Activated CD8-positive, alpha-beta T cell treated with anti-CD3 and anti-CD28 coated beads, Interleukin-2, amount 10 ng/mL, durations not matched to agents 7 days and 5 days (primary cell): ENCODE data around the gene FBXL15. TPM values are rescaled to one million over a fixed set of nuclear protein-coding genes. Genes with fewer than 3 reads are reported as not detected.

ENCODE experiments used
- ATAC-seq: fragments of 150-1000 bp; cut with Tn5 transposase; one replicate; pipeline ENCODE4 v1.10.0; 2021; ENCODE audit warnings: moderate library complexity
- CTCF ChIA-PET: fragments of 350-600 bp; sonication (Branson Sonifier 250); formaldehyde crosslinking; loops from one replicate; lab custom pipeline; 2021; ENCODE audit warnings: antibody characterized with exemption; lab: Charles Lee
- POLR2A ChIA-PET: fragments of 350-600 bp; sonication (Branson Sonifier 250); formaldehyde crosslinking; loops from one replicate; lab custom pipeline; 2021; ENCODE audit warnings: antibody characterized with exemption; lab: Charles Lee
- DNase-seq: peaks from one replicate; pipeline ENCODE4 v3.0.0-alpha.2; 2020
- H3K27ac Mint-ChIP-seq: one replicate; pipeline ENCODE4 v1.8.0; 2021; ENCODE audit warnings: mild to moderate bottlenecking, mixed read lengths
- H3K27me3 Mint-ChIP-seq: one replicate; pipeline ENCODE4 v1.8.0; 2021; ENCODE audit warnings: low read depth, mixed read lengths
- H3K36me3 Mint-ChIP-seq: one replicate; pipeline ENCODE4 v1.8.0; 2021; ENCODE audit warnings: low read depth, mixed read lengths
- H3K4me1 Mint-ChIP-seq: one replicate; pipeline ENCODE4 v1.8.0; 2021; ENCODE audit warnings: low read depth, mixed read lengths
- H3K4me3 Mint-ChIP-seq: one replicate; pipeline ENCODE4 v1.8.0; 2021; ENCODE audit warnings: mild to moderate bottlenecking, mixed read lengths
- H3K9me3 Mint-ChIP-seq: one replicate; pipeline ENCODE4 v1.8.0; 2022; ENCODE audit warnings: mixed read lengths; ENCODE audit not compliant: insufficient read depth
- total RNA-seq, 2 experiments: library from RNA; stranded (reverse); gene quantifications; one replicate each; pipeline ENCODE4 v1.2.3, GENCODE V29; 2021

FBXL15 gene
- total RNA-seq, 2 experiments from 2014 or later = 12.7 to 13.8 TPM

- peak; percentile 48 for DNase-seq
- H3K9me3 Mint-ChIP-seq = no peaks in the 10 kb centered on the region
- peaks cover 42% of the 10 kb centered on the region for H3K4me1 Mint-ChIP-seq
- H3K4me3 Mint-ChIP-seq = peak overlapping the region; percentile 94
- peak overlapping the region; percentile 93 for H3K27ac Mint-ChIP-seq
- ChIA-PET CTCF (interaction anchor here (0.7 to 4.8 kb wide), 14 partner anchors 9 to 191 kb away, joined by 3 to 52 read pairs (median 12); partner anchors contain the start of genes C10orf95, CUEDC2, NFKB2 and SUFU), POLR2A (interaction anchor here (0.6 to 5.6 kb wide), 10 partner anchors 10 to 81 kb away, joined by 3 to 75 read pairs (median 6); partner anchors contain the start of genes ACTR1A, C10orf95, CUEDC2 and NFKB2)
- peak; percentile 12 for ATAC-seq
- peaks cover 14% of the 10 kb centered on the region for H3K27me3 Mint-ChIP-seq
- H3K36me3 Mint-ChIP-seq = peaks cover 15% of the 10 kb centered on the region
These were observed 1.3 kb downstream of the FBXL15 start for GRCh38 chr10:102421757-102422512.

DNA sequence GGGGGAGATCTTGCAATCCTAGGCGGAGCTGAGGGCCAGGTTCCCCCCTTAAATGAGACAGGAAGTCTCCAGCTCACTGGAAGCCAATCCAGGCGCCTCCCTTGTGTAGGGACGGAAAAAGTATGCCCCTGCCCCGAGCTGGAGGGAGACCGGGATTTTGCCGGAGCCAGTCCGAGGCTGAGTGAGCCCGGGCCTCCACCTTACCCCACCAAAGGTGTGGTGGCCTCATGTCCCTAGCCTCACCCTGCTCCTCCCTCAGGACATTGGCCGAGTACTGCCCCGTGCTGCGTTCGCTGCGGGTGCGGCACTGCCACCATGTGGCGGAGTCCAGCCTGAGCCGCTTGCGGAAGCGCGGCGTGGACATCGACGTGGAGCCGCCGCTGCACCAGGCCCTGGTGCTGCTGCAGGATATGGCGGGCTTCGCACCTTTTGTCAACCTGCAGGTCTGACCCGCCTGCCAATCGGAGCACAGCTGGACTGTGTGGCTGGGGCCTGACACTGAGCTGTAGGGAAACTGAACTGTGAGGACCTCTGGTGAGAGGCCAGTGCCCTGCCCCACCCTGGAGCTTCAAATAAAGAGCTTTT is 2.0 kb downstream of the FBXL15 start:
- Mint-ChIP-seq H3K27me3 (peaks cover 12% of the 10 kb centered on the region), H3K4me3 (peak overlapping the region; percentile 94), H3K27ac (peak overlapping the region; percentile 73), H3K36me3 (peaks cover 15% of the 10 kb centered on the region), H3K9me3 (no peaks in the 10 kb centered on the region), H3K4me1 (peaks cover 42% of the 10 kb centered on the region)
- POLR2A ChIA-PET = interaction anchor here (0.8 to 5.6 kb wide), 7 partner anchors 12 to 80 kb away, joined by 3 to 75 read pairs (median 4); partner anchors contain the start of genes ACTR1A, C10orf95, CUEDC2 and NFKB2
- ATAC-seq (peak; percentile 3), DNase-seq (peak; percentile 63)
- CTCF ChIA-PET = interaction anchor here (0.6 to 4.8 kb wide), 17 partner anchors 9 to 192 kb away, joined by 3 to 52 read pairs (median 7); partner anchors contain the start of genes C10orf95, CUEDC2, NFKB2 and SUFU

DNA sequence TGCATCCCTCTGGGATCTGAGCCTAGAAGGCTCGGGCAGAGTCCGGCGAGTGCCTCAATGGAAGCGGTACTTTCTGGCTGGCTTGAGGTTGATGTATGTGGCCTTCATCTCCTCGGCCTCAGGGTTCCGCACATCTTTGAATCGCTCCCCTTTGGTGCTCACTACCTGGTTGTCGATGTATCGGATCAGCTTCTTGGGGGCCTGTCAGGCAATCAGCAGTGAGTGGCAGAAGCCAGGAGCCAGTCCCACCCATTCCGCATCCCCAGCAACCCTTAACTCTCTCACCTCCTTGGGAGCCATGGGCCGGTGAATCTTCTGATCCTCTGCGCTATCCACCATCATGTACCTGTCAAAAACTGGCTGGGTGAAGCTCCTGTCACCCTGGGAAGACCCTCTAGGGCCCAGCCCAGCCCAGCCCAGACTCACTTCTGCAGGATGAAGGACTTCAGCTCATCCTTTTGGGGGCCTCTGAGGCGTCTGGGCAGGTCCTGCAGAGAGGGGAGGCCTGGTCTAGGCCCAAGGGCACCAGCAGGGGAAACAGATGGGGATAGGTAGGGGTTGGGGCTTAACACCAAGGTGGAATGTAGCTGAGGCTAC is 2.8 kb downstream of the FBXL15 start:
- DNase-seq (no peak), ATAC-seq (no peak)
- ChIA-PET POLR2A (interaction anchor here (1.6 to 5.6 kb wide), 4 partner anchors 11 to 27 kb away, joined by 4 to 75 read pairs (median 47); partner anchors contain the start of genes C10orf95, CUEDC2 and NFKB2), CTCF (interaction anchor here (0.6 to 4.8 kb wide), 13 partner anchors 9 to 254 kb away, joined by 3 to 52 read pairs (median 16); partner anchors contain the start of genes C10orf95, CUEDC2, NFKB2 and SUFU)
- Mint-ChIP-seq H3K4me3 (no peak overlapping the region), H3K27ac (peak overlapping the region; percentile 34), H3K27me3 (peaks cover 5% of the 10 kb centered on the region), H3K9me3 (no peaks in the 10 kb centered on the region), H3K36me3 (peaks cover 15% of the 10 kb centered on the region), H3K4me1 (peaks cover 41% of the 10 kb centered on the region)

DNA sequence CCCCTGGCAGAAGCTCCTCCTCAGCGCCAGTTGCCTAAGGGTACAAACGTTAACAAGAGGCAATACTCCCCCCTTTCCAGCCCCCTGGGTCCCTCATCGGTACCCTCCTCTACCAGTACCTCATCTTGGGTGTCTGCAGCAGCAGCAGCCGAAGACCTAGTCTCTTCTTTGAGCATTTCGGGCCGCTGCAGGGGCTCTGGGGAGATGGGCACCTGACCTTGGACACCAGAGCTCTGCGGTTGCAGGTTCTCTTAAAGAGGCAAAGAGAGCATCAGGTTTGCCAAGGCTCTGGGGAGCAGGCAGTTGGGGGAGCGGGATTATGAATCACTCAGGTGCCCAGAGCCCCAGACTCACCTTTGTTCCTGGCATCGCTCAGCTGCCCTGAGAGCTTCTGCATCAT is 3.5 kb downstream of the FBXL15 start:
- H3K36me3 Mint-ChIP-seq = peaks cover 15% of the 10 kb centered on the region
- CTCF ChIA-PET = interaction anchor here (0.8 to 4.8 kb wide), 5 partner anchors 21 to 254 kb away, joined by 3 to 52 read pairs (median 3); no protein-coding TSS in a partner anchor
- ATAC-seq = no peak
- H3K4me1 Mint-ChIP-seq = peaks cover 36% of the 10 kb centered on the region
- H3K9me3 Mint-ChIP-seq = no peaks in the 10 kb centered on the region
- no peak for DNase-seq
- POLR2A ChIA-PET = interaction anchor here (1.6 to 5.6 kb wide), 4 partner anchors 10 to 27 kb away, joined by 4 to 75 read pairs (median 47); partner anchors contain the start of genes C10orf95, CUEDC2 and NFKB2
- H3K27me3 Mint-ChIP-seq = peaks cover 1% of the 10 kb centered on the region
- no peak overlapping the region for H3K4me3 Mint-ChIP-seq
- no peak overlapping the region for H3K27ac Mint-ChIP-seq

DNA sequence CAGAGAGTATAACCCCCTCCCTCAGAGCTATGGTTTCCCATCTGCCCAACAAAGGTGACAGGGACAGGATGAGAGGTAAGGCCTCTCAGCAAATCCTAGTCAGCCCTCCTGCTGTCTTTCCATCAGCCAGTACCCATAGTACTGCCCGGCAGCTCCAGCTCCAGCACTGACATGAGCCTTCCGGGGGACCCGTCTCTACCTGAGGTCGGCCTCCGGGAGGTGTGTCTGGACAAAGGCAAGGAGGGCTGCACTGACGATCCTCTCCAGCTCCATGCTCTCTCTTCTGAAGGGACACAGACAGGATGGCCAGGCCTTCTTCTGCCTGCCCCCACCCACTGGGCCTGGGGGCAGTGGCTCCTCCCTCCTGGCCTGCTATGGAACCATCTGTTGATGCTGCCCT is 4.3 kb downstream of the FBXL15 start:
- DNase-seq = no peak
- no peak overlapping the region for H3K27ac Mint-ChIP-seq
- no peak for ATAC-seq
- no peaks in the 10 kb centered on the region for H3K27me3 Mint-ChIP-seq
- H3K4me1 Mint-ChIP-seq = peaks cover 28% of the 10 kb centered on the region
- CTCF ChIA-PET = interaction anchor here (0.8 to 1.1 kb wide), 4 partner anchors 21 to 194 kb away, joined by 3 read pairs; no protein-coding TSS in a partner anchor
- no peak overlapping the region for H3K4me3 Mint-ChIP-seq
- H3K9me3 Mint-ChIP-seq = no peaks in the 10 kb centered on the region
- H3K36me3 Mint-ChIP-seq = peaks cover 15% of the 10 kb centered on the region
- POLR2A ChIA-PET = interaction anchor here (5.6 kb wide), 1 partner anchor 28 kb away, joined by 68 read pairs; the partner anchor contains the start of gene NFKB2

DNA sequence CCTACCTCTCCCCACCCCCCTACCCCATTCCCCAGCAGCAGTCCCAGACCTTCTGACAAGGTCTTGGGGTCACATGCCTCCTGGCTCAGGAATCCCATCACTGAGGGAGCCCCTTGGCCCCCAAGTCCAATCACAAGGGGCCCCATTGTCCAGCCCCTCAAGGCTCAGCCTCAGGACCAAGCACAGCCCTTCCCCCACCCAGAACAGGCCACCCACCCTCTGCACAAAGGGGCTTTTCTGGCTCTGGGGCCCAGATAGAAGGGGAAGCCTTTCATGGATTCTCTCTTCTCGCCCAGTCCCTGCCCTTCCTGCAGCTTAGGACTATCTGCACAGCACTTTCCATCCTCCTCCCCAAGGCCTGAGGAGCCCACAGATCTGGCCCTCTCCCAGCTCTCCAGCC is 4.8 kb downstream of the FBXL15 start:
- Mint-ChIP-seq H3K36me3 (peaks cover 15% of the 10 kb centered on the region), H3K4me1 (peaks cover 23% of the 10 kb centered on the region), H3K9me3 (no peaks in the 10 kb centered on the region), H3K27me3 (no peaks in the 10 kb centered on the region), H3K4me3 (no peak overlapping the region), H3K27ac (no peak overlapping the region)
- ChIA-PET POLR2A (interaction anchor here (1.2 kb wide), 1 partner anchor 25 kb away, joined by 3 read pairs; the partner anchor contains the start of gene C10orf95), CTCF (interaction anchor here (1.0 kb wide), 1 partner anchor 26 kb away, joined by 3 read pairs; no protein-coding TSS in a partner anchor)
- DNase-seq (no peak), ATAC-seq (no peak)

DNA sequence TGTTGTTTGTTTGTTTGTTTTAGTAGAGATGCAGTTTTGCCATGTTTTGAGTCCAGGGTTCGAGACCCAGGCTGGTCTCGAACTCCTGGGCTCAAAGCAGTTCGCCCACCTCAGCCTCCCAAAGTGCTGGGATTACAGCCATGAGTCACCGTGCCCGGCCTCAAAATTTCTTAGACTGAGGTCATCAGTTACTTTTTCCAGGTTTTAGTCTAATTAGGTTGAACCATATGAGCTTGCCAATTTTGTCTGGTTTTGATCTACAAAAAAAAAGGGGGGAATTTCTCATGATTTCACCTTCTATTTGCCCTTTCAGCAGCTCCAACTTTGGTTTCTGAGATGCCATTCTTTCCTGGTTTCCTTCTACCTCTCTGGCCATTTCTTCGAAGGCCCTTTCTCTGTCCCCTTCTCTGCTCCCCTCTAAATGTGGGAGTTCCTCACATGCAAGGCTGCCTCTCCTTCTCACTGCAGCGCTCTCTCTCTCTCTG is 6.2 kb downstream of the FBXL15 start:
- Mint-ChIP-seq H3K36me3 (peaks cover 15% of the 10 kb centered on the region), H3K4me1 (peaks cover 26% of the 10 kb centered on the region), H3K4me3 (no peak overlapping the region), H3K27ac (no peak overlapping the region), H3K27me3 (no peaks in the 10 kb centered on the region), H3K9me3 (no peaks in the 10 kb centered on the region)
- no peak for DNase-seq
- no peak for ATAC-seq
- POLR2A ChIA-PET = interaction anchor here (1.2 kb wide), 1 partner anchor 9 kb away, joined by 6 read pairs; no protein-coding TSS in a partner anchor
- CTCF ChIA-PET = interaction anchor here (0.8 to 1.3 kb wide), 4 partner anchors 9 to 198 kb away, joined by 3 read pairs; no protein-coding TSS in a partner anchor

GRCh38 chr10:102429468-102429867 is 8.8 kb downstream of the FBXL15 start:
- CTCF ChIA-PET = no interaction called here
- Mint-ChIP-seq H3K27me3 (no peaks in the 10 kb centered on the region), H3K36me3 (peaks cover 4% of the 10 kb centered on the region), H3K4me1 (peaks cover 28% of the 10 kb centered on the region), H3K9me3 (no peaks in the 10 kb centered on the region), H3K27ac (no peak overlapping the region), H3K4me3 (no peak overlapping the region)
- DNase-seq = no peak
- ATAC-seq = no peak
- POLR2A ChIA-PET = no interaction called here

- CTCF ChIA-PET = interaction anchor here (1.0 to 5.5 kb wide), 8 partner anchors 10 to 262 kb away, joined by 3 to 36 read pairs (median 5); partner anchors contain the start of gene FBXL15
- Mint-ChIP-seq H3K27ac (peak overlapping the region; percentile 94), H3K4me1 (peaks cover 43% of the 10 kb centered on the region), H3K9me3 (no peaks in the 10 kb centered on the region), H3K4me3 (peak overlapping the region; percentile 95), H3K36me3 (peaks cover 8% of the 10 kb centered on the region), H3K27me3 (no peaks in the 10 kb centered on the region)
- POLR2A ChIA-PET = interaction anchor here (1.1 to 7.1 kb wide), 5 partner anchors 10 to 72 kb away, joined by 3 to 81 read pairs (median 12); partner anchors contain the start of genes C10orf95, FBXL15, NFKB2 and SUFU
- ATAC-seq (no peak), DNase-seq (no peak)
These were observed 11.0 kb downstream of the FBXL15 start for GRCh38 chr10:102431452-102432124.
